LNCaP clone FGC (cell line): ENCODE measurements around the gene TBX6.
"Not testable (repeated sequence)": the region's sequence is repeated elsewhere in the genome, so short reads cannot be mapped to it uniquely, and the experiment has no call there.

Experiments
- DNase-seq: peaks from one replicate; pipeline ENCODE4 v3.0.0-alpha.2; 2011; ENCODE audit warnings: low read depth
- H3K4me3 ChIP-seq: 2 replicates; pipeline ENCODE4 v1.5.1; 2011; ENCODE audit warnings: mild to moderate bottlenecking, low read depth, low read length, control low read depth
- CTCF ChIP-seq: IDR thresholded peaks from 2 replicates; pipeline ENCODE4 v1.5.1; 2012; ENCODE audit warnings: mild to moderate bottlenecking; ENCODE audit not compliant: control insufficient read depth, insufficient read depth; ENCODE audit errors: extremely low read depth

The TBX6 gene

GRCh38 chr16:30041841-30042240 lies 49.9 kb downstream of the TBX6 start:
- TF ChIP-seq CTCF, result 0 out of 2 replicates have a peak, but pooled peaks have one; percentile 6
- H3K4me3 ChIP-seq, result no peak overlapping the region
- DNase-seq, result no peak

GRCh38 chr16:30040690-30041089 lies 51.0 kb downstream of the TBX6 start:
- H3K4me3 ChIP-seq, DNase-seq: not testable (repeated sequence)

GRCh38 chr16:30040221-30040620 lies 51.5 kb downstream of the TBX6 start:
- no peak overlapping the region for H3K4me3 ChIP-seq
- DNase-seq, result no peak
- TF ChIP-seq CTCF, result no peak
